MM.1S (cell line): ENCODE data around the gene PPP2R5E.

Experiments
- CTCF ChIP-seq: fragments of 300-600 bp; sonication (generic); IDR thresholded peaks from 2 replicates; pipeline ENCODE4 v1.5.1; 2016; ENCODE audit warnings: antibody characterized with exemption, low read length, mixed read lengths
- EZH2 ChIP-seq: fragments of 300-600 bp; sonication (generic); optimal IDR thresholded peaks from 2 replicates; pipeline ENCODE3; 2017; ENCODE audit warnings: low read depth, mild to moderate bottlenecking, antibody characterized with exemption, low read length, mixed read lengths
- EZH2phosphoT487 ChIP-seq: fragments of 300-600 bp; sonication (generic); IDR thresholded peaks from 2 replicates; pipeline ENCODE4 v1.6.1; 2018; ENCODE audit warnings: antibody characterized with exemption, low read length

- TF ChIP-seq CTCF (no peak), EZH2 (no peak), EZH2phosphoT487 (no peak)
These were observed 216.3 kb downstream of the PPP2R5E start for GRCh38 chr14:63326840-63327239.
